ENCODE results near the gene BCAS1.

Gene BCAS1

GRCh38 chr20:53900380-53900999 is 169.9 kb downstream of the BCAS1 start:
- peak; percentile 99 for FAIRE-seq

DNA sequence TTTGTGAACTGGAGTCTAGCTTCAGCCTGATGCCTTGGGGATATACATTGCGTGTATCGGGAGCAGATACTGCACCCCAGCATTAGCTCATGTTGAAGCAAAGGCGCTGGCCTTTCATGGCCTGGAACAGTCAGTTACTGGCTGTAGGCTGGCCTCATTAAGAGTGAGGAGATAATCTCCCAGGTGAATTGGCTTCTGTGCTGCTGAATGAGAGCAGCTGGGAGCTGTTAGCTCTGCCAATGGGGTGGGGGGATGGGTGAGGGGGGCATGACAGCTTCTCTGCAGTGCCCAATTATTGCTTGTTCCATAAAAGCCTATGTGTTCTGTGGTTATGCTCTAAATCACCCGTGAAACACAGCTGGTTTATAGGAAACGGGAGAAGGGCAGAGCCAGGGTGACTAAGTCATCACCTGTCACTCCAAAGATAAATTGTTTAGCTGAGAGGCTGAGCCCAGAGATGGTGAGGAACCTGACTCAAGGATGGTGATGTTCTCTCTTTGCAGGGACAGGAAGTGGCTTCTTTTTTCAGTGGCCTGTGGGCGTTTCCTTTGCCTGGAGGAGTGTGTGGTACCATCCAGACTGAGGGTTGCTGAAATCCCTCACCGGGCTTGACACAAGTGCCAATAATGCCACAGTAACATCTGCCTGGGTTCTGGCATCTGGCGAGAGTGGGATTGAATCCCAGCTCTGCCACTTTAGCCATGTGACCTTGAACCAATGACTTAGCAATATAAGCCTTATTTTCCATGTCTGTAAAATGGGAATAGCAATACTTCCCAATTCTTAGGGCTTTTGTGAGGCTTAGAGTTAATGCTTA is 170.8 kb downstream of the BCAS1 start:
- peak; percentile 95 for FAIRE-seq

- FAIRE-seq: no peak
These were observed 171.8 kb downstream of the BCAS1 start for GRCh38 chr20:53898556-53898931.

DNA sequence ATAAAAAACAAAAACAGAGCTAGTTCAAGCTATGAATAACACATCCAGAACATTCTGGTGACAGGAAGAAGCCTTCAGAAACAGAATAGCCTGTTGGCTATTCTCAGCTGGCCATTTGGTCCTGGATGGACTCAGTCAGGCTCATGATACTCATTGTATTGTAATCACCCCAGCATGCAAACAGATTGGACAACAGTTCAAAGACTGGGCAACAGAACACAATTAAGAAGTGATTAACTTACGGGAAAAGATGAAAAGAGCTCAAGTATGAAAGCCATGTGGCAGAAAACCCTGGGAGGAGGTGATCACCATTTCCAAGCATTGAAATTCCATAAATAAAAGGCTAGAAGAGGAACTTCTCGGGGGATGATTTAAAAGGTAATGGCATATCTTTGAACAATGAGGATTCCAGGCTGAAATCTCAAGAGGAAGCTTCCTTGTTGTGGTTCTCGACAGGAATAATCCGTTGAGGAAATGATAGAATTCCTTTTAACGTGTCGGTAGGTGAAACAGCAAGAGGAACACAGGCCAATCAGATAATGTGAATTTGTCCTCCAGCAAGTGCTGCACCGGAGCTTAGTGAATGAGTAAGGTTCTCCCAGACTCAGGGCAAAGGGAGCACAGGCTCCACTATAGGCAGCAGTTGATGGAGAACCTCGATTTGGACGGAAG is 172.4 kb downstream of the BCAS1 start:
- FAIRE-seq: peak; percentile 99

GRCh38 chr20:53896647-53897046 is 173.7 kb downstream of the BCAS1 start:
- no peak for FAIRE-seq

DNA sequence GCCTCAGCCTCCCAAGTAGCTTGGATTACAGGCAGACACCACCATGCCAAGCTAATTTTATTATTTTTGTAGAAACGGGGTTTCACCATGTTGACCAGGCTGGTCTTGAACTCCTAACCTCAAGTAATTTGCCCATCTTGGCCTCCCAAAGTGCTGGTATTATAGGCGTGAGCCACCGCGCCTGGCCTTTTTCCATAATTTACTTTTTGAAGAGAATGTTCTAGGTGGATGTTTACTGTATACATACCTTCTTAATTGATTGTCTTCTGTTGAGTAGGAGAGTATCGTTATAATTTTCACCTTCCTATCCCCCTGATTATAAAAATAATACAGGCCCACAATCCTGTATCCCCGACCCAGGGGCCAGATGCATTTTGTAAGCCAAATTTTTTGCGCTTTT is 174.4 kb downstream of the BCAS1 start:
- no peak for FAIRE-seq

- FAIRE-seq: no peak
These were observed 175.0 kb downstream of the BCAS1 start for GRCh38 chr20:53895385-53895755.

DNA sequence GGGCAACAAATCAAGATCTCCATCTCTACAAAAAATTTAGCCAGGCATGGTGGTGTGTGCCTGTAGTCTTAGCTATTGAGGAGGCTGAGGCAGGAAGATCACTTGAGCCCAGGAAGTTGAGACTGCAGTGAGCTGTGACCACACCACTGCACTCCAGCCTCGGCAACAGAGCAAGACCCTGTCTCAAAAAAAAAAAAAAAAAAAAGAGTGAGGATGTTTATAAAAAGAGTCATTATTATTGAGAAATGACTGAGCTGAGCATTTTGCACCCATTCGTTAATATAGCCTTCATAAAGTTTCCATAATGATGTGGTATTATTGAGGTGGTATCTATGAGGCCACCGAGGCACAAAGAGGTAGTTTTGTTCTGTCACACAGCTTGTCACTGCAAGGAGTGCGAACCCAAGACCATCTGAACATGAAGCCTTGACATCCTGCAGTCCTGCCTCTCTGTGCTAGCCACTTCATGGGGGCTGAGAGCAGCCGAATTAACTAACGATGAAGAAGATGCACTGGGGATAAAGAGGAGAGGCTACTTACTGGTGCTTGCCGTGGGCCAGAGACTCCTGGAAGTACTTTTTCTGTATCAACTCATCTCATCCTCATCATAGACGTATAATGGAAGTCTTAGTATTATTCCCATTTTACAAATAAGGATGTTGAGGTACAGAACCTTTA is 175.5 kb downstream of the BCAS1 start:
- FAIRE-seq: no peak

Measured in G401.6 (cell line).